GM04503 (cell line): ENCODE data around the gene DDC.
A peak's percentile ranks its signal among the peaks of the same experiment; 100 is the strongest.

Experiments
- DNase-seq: peaks from one replicate; pipeline ENCODE4 v3.0.0-alpha.2; 2012; ENCODE audit warnings: low read depth

The DDC gene, protein sequence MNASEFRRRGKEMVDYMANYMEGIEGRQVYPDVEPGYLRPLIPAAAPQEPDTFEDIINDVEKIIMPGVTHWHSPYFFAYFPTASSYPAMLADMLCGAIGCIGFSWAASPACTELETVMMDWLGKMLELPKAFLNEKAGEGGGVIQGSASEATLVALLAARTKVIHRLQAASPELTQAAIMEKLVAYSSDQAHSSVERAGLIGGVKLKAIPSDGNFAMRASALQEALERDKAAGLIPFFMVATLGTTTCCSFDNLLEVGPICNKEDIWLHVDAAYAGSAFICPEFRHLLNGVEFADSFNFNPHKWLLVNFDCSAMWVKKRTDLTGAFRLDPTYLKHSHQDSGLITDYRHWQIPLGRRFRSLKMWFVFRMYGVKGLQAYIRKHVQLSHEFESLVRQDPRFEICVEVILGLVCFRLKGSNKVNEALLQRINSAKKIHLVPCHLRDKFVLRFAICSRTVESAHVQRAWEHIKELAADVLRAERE

DNA sequence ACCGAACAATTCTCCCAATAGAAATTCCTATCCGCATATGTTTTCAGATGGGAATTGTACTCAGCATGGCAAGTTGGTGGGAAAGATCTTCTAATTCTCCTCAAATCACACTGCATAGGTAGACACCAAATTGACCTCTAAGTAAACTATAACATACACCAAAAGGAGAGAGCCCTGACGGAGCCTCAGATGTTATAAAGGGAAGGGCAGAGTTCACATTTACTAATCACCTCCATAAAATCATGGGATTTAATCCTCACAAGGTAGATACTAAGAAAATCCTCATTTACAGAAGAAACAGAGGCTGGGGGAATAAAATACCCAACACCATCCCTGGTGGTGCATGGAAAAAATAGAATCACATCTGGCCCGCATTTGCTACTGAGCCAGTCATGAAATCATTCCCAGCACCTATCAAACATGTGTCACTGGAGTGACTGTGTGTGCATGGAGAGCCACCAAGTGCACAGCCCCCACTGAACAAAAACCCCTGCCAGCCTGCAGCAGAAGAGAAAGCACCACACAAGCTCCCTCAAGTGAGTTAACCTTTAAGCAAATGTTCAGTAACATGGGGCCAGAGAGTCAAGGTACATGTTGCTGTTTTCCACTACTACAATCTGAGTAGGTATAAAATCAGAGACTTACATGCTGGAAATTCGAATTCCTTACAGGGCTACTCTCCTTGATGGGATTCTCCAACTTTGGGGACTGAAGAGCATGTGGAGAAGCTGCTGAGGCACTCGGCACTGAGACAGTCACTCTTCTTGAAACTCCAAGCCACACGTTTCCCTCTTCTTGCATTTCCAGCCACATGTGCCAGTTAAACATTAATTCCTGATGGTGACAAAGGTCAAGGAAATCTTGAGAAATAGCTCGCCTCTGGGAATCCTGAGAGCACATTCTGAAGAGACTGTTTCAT, at the start of gene DDC:
Gene DDC (minus strand): TSS at position 766 of the 919 bp plus-strand sequence. CDS start 21,320 bp downstream, outside the sequence.
- DNase-seq, result no peak

DNA sequence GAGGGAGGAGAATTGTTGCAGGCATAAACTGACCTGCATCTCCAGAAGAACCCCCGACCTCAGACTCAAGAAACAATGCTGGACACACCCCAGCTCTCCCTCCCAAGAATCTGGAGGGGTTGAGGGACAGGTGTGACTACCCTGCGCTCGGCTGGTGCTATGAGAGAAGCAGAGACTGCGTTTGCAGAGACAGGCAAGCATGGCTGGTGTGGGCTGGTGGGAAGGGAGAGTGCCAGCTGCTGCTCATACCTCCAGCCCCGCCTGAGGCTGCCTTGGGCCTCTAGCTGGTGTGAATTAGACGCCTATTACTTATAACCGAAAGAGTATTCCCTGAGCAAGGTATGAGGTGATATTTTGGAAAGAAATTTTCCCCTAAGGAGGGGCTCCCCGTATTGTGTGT, 48.3 kb upstream of the DDC start:
- no peak for DNase-seq

DNA sequence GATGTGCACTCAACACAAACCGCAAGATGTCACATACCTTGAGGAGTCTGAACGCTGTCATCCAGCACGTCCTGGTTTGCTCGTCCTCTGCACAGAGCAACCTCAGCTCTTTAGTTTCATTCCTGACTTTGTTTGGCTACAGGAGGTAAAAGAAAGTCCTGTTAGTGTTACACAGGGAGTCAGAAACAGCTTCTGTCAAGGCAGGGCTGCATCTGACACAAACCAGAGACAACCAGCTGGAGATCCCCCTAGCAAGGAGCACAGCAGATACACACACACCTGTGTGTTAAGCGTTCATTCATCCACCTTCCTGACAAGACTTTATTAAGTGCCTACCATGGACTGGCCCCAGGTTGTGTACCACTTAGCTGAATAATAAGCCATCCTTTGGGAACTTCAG, 47.5 kb upstream of the DDC start:
- no peak for DNase-seq

DNA sequence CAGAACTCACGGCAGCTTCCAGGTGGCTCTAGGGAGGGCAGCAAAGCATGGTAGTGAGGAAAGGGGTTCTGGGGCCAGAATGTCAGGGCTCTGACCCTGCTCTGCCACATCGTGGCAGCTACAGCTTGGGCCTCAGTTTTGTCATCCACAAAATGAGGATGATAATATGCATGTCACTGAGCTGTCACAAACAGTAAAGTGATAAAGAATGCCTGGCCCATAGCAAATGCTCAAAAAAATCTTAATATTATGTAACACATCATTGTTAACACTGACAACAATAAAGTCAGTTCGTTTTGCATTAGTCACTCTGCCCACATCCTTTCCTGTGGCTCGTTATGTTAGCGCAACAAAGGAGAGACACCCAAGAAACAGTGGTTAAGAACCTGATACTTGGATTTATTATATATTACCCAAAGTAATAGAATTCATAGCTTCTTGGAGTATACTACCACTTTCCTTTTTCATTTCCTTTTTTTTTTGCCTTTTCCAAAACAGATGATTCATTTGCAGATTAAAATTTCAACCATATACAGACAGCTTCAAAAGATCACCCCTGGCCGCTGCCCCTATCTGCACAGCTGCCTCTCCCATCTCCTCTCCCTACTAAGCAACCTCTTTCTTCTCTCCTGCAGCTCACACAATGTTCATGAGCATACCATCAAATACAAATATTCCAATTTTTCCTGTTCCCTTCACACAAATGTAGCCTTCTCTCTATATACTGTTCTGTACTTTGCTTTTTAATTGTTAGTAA, 45.5 kb upstream of the DDC start:
- peak; percentile 47 for DNase-seq

DNA sequence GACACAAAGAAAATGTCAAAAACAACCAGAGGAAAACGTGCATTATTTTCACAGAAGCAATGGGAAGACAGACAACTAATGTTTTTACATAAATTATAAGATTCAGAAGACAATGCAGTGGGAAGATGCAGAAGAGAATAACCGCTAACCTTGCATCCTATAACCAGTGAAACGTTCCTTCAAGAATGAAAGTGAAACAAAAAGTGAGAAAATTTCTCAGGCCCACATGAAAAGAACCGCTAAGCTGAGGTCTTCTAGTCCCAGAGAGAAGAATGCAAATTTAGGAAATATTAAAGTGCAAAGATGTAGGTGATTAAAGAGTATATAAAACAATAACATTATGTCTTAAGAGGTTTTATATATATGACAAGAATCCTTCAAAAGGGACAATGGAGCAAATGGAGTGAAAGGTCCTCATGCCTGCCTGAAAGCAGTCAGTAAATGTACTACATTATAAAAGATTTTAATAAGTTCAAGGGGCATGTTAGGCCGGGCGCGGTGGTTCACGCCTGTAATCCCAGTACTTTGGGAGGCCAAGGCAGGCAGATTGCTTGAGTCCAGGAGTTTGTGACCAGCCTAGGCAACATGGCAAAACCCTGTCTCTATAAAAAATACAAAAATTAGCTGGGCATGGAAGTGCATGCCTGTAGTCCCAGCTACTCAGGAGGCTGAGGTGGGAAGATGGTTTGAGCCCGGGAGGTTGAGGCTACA, 43.1 kb upstream of the DDC start:
- no peak for DNase-seq

DNA sequence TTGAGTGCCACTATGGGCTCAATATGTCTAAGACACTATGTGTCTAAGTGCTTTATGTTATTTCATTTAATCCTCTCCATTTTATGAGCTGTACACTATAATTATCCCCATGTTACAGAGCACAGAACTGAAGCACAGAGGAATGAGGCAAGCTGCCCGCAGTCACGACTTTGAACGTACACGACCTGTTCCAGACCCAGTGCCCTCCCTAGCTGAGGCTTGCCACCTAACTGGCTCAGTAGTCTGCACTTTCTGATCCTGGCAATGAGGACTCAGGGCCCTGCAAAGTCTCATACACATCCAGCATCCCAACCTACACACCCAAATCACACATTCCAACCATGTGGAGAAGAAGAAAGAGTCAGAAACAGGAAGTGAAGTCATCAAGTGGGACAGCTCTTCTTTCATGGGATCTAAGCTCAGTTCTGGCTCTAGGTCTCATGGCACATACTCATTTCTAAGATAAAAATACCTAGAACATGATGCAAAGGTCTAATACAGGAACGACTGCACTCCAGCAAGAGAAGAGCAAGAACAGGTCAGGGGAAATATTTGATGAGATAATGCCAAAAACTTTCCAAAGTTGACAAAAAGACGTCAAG, 42.4 kb upstream of the DDC start:
- DNase-seq, result no peak

DNA sequence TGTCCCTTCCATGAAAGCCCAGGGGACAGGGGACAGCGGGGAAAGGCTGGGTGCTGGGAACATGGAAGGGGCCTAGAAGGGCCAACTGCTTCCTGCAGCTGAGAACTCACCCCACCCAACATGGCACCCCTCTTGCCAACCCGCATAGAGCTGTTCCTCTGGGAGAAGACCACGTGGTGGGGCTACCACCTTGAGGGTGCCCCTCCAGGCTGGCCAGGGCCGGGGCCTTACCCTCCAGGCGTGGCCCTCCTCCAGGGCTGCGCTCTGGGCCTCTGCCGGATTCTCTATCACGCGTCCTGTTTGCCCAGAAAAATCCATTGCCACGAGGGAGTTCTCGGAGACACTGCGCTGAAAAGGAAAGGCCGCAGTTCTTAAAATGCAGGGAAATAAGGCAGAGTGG, 39.9 kb upstream of the DDC start:
- DNase-seq, result no peak

DNA sequence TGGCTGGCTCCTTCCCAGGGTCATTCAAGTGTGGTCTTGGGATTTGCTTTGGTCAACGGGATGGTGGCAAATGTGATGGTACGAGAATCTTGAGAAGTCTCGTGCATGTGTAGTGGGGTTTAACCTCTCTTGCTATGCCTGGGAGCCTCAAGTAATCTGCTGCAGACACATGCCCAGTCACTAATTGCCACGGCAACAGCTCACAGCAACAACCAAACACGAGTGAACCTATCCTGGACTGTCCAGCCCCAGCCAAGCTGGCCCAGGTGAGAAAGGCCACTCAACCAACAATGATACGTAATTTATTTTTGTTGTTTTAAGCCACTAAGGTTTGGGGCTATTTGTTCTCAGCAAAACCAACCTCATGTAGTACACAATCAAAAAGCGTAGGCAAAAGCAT, 38.1 kb upstream of the DDC start:
- DNase-seq, result no peak

DNA sequence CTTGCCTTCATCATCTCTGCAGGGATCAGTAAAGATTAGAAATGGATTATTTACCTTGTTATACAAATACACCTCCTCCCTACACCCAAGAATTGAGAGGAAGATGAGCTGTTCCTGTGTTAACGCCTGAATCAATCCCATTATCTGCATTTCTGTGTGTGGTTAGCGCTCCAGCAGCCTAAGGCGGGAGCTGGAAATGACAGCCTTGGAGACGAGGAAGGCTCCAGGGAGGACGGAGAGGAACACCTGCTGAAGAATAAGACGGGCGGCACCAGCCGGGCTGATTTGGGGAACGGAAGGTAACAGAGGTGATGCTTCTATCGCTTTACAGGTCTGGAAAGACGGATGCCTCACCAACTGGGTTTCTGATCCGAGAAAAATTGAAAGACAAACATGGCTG, 34.2 kb upstream of the DDC start:
- DNase-seq, result no peak

DNA sequence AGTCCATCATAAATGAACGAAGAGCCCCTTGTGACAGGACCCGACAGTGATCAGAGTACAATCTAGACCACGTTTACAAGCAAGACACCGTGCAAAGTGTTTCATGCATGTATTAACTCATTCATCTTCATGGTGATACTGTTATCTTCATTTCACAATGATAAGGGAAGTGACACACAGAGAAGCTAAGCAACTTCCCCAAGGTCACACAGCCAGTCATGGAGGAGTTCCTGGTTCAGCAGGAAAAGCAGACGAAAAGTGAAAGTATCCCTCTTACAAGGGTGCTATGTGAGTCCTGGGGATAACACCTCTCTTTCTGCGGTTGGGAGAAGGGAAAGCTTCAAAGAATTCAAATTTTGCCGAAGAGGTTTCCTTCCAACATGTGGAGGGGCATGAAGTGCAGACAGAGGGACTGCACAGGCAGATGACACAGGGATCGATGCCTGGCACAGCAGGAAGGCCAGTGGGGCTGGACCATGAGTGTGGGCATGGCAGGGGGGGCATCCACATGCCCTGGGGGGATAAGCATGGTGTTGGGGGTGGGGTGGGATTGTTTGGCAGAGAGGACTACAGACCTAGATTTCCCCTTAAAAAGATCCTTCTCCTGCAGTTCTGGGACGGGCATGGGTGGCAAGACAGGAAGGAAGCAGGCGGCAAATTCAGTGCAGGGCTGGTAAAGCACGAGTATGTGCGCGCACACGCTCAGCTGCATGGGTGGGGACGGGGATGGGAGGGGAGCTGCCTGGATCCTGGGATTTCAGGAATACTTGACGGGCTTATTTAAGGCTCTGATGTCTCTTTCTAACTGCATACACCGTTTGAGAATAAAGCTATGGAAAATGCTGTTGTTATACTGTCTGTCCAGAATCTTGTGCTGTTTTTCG, 33.5 kb upstream of the DDC start:
- no peak for DNase-seq

DNA sequence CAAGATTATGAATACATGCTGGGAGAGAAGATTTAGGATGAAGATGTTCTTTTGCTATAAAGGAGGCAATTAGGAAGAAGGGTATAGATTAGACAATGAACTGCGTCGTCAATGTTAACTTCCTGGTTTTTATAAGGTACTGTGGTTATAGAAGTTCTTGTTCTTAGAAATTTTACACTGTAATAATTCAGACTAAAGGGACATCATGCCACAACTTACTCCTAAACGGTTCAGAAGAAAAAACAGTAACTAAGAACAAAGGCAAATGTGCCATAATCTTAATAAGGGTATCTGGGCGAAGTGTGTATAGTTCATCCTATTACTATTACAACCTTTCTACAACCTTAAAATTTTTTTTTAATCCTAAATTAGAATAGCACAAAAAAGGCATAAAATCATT, 31.3 kb upstream of the DDC start:
- DNase-seq, result no peak

DNA sequence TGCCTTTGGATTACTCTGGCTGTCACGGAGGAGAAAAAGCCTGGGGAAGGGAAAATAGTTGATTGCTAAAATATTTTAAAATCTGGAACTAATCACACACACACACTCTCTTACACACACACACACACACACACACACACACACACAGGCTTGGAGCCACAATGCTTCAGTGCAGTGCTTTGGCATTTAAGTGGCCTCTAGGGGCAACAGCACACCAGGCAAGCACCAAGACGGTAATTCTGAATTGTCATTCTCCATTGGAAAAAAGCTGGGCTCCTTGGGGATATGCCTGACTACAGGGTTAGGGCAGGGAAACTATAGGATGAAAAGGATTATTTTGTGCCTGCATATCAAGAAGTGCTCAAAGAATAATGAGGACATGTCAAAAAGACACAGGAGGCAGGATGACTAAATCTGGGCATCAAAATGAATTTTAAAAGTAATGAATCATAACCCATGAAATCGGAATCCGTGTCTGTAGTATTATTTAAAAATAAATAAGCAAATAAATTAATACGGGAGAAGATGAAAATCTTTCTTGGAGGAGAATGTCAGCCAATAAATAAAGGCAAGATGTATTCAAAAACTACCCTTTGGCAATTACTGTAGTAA, 30.4 kb upstream of the DDC start:
- DNase-seq, result peak; percentile 18

DNA sequence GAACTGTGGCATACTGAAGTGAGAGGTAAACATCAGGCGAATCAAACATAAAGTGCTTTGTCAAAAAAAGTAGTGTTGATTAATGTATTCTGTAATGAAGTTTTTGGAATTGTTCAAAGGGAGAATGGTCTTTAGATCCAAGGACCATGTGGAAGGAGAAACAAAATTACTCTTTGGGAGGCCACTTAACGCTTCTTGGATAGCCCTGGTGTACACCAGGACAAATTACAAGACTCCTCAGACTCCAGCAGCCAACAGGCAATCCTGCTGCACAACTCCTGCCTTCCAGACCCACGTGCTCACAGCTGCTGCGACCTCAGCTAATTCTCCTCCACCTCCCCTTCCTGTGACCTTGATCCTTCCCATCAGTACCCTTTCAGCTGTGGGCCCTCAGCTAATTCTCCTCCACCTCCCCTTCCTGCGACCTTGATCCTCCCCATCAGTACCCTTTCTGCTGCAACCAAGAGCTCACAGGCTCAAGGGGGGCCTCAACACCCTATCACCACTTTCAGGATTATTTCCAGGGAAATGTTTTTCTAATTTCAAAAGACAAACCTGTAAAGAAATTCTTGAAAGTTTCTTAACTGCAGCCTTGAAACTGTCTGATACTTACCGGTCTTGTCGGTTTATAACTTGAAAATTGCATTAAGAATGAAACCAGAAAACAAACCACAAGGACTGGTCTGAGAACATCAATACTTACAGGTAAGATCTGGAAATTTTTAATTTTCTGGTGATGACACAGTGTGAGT, 29.7 kb upstream of the DDC start:
- DNase-seq, result no peak

DNA sequence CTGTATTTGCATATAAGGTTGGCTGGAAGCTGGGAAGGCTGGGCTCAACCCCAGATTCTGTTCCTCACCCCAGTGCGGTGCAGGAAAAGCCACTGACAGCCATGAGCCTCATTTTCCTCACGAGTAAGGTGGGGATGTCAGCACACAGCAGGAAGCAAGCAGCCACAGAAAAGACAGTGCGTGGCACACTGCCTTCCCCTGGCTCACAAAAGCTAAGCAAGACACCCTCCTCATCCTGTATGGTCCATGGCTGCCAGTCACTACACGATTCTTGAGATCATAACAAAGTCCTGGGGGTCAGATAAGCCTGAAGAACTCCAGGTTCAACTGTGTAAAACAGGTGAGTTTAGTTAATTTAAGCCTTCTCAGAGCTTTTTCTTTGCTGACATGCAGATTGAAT, 28.9 kb upstream of the DDC start:
- DNase-seq, result no peak

DNA sequence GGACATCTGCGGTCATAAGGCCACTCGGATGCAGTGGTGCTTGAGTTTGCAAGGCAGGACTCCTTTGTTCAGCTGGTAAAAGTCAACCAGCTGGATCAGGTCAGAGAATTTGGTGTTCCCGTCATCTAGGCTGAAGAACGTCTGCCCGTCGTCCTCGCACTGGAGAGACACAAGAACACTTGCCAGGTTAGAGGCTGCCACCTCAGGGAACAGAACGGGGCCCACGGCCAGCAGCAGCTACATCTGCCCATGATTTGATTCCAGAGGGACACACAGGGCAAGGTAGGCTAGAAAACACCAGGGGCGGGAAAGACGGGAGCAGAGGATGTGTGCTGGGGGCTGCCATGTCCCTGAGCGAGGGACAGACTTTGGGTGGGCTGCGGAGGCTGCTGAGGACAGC, 27.7 kb upstream of the DDC start:
- DNase-seq, result no peak

DNA sequence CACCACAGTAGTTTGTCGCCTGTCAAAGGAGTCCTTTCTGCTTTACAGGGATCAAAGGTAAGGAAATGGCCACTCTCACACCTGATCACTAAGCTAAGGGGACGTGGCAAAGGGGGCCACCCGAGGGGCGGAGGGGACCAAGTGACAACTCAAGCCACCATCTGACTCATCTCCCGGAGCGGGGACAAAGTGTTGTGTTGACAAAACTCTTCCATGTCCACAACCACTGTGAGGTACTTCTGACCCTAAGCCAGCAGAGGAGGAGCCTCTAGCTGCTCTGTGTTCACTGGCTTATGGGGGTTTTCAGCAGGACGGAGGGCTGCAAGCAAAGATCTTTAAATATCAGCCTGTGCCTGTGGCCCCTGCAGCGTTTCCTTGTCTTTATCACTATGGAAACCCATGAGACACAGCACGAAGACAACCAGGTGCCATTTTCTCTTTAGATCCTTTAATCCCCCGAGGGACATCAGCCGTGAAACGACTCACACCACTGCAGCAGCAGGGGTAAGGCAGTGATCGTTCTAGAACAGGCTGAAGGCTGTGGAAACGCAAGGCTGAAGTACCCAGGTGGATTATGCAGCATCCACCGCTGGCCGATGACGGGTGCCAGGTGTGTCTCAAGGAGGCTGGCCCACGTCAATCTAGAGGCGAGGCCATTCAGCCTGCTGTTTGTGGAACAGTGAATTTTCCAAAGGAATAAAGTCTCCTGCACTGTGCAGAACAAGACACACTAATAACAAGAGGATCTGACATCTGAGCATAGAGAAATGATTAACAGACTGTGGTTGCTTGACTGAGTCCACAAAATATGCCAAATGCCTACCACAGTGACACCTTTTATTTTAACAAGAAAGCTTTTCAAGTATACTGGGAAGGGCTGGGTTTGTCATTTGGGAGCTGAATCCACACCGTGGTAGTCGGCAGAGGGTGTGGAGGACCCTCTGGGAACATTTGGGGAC, 26.6 kb upstream of the DDC start:
- DNase-seq, result no peak

DNA sequence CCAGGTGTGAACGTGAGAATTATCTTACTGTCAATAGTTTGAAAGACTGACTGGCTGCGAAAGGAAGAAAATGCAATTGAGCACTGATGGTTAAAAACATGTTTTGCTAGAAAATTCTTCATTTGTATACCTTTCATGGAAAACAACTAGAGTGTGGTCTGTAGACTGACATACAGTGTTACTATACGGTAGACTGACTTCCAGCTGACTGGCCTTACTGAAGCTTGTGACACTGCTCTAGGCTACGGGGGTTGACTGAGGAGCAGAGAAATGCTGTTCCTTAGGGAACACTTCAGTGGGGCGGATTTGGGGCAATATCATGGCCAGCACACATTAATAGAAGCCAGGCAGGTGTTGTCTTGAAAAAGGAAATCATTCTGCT, 25.9 kb upstream of the DDC start:
- no peak for DNase-seq

DNA sequence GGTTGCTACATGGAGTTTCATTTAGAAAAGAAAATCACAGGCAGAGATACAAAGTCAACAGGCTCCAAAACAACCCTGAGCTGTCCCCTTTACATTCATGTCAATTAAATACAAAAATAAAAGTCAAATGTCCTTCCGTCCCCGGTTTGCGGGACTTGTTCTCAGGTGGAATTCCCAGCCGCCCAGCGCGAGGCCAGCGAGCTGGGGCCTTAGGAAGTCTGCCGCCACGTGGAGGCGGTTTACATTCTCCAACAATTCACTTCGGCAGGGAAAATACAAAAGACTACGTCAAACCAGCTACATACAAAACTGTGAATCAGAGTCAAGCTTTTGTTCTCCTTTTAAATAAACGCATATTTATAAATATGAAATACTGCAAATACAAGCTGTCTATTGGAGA, 25.3 kb upstream of the DDC start:
- DNase-seq, result no peak
